ENCODE data around the gene LIPI.

DNA sequence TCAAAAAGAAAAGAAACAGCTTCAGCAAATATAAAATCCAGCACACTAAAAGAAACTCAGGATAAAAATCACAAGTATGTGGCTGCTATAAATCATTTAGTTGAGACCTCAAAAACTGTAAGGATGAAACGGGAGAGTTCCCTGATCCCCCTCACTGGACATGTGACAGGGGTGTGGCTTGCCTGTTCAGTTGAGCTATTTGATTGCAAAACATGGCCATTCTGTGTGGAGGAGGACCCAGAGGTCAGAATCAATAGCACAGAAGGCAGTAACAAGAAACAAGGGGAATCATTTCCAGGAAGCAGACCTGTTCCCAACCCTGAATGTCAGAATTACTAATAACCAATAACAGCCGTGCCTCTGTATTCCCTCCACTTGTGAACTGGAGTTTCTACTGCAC lies 33.1 kb upstream of the LIPI start:
- TF ChIP-seq CTCF (IDR thresholded peaks at IDR 0.05) (no peak), POLR2A (IDR thresholded peaks at IDR 0.05) (no peak)

Measured in testis (tissue), 2 donors.